C4-2B (cell line): Measurements from ENCODE around the gene APCDD1.

Experiments used
- CTCF ChIP-seq: fragments of 450-650 bp; conservative IDR thresholded peaks from 2 replicates; pipeline ENCODE4 v1.5.1; 2017; ENCODE audit warnings: mild to moderate bottlenecking
- ZFX ChIP-seq: fragments of 450-650 bp; IDR thresholded peaks from 2 replicates; pipeline ENCODE4 v1.6.1; 2017

DNA sequence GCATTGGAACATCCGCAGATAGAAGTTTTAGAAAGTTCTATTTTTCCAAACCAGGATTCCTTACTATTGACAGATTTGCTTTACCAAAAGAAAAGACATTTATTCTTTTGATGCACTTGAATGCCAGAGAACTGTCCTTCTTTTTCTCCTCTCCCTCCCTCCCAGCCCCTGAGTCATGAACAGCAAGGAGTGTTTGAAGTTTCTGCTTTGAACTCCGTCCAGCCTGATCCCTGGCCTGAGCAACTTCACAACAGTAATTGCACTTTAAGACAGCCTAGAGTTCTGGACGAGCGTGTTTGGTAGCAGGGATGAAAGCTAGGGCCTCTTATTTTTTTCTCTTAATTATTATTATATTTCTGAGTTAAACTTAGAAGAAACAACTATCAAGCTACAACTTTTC lies 33.6 kb downstream of the APCDD1 start:
- TF ChIP-seq CTCF (no peak), ZFX (no peak)
